ENCODE results near the gene EPYC.

The EPYC gene

DNA sequence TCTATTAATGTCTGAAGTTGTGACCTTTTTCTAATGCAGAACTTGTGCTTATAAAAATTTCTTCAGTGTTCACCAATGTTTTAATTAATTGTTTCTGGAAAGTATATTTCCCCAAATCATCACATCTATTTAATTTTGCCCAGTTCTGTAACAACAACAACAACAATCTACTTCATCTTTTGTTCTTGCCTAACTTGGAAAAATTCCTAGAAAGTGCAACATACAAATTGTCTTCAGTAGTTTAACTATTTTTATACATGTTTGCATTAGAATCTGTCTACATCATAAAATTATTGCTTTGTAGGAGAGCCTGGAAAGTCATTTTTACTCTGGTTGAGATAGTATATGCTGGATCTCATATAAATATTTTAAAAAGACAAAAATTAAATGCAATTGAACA is 88.3 kb downstream of the EPYC start:
- Histone ChIP-seq H3K27ac (ENCODE audit: low read length) (no peak overlapping the region), H3K27me3 (ENCODE audit: control insufficient read depth in 1 of 2, insufficient read depth in 2 of 2, low read length in 2 of 2) (no peaks in the 10 kb centered on the region), H3K4me3 (ENCODE audit: low read length in 2 of 2) (no peak overlapping the region), H3K9me3 (ENCODE audit: control insufficient read depth in 2 of 2, low read length in 2 of 2) (no peaks in the 10 kb centered on the region), H3K4me1 (ENCODE audit: control insufficient read depth, insufficient read depth, low read length) (no peaks in the 10 kb centered on the region), H3K9ac (ENCODE audit: low read length in 2 of 2) (no peak overlapping the region), H3K36me3 (ENCODE audit: control insufficient read depth in 2 of 2, insufficient read depth in 2 of 2, low read length in 2 of 2) (no peaks in the 10 kb centered on the region)

DNA sequence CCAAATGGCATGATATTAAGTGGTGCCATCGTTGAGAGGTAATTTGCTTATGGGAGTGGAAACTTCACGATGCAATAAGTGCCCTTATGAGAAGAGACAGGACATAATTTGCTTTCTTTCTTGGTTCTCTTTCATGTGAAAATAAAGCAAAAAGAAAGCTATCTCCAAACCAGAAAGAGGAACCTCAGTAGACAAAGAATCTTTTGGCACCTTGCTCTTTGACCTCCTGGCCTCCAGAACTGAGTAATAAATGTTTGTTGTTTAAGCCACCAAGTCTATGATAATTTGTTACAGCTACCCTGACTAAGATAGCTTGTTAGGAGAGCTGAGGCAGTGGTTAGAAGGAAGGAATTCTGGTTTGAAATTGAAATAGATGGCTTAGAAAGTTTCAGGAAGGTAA is 89.4 kb downstream of the EPYC start:
- no peaks in the 10 kb centered on the region for H3K9me3 ChIP-seq (ENCODE audit: control insufficient read depth in 2 of 2, low read length in 2 of 2)
- H3K36me3 ChIP-seq (ENCODE audit: control insufficient read depth in 2 of 2, insufficient read depth in 2 of 2, low read length in 2 of 2) = no peaks in the 10 kb centered on the region
- H3K27ac ChIP-seq (ENCODE audit: low read length) = no peak overlapping the region
- H3K9ac ChIP-seq (ENCODE audit: low read length in 2 of 2) = no peak overlapping the region
- H3K4me1 ChIP-seq (ENCODE audit: control insufficient read depth, insufficient read depth, low read length) = no peaks in the 10 kb centered on the region
- H3K27me3 ChIP-seq (ENCODE audit: control insufficient read depth in 1 of 2, insufficient read depth in 2 of 2, low read length in 2 of 2) = no peaks in the 10 kb centered on the region
- no peak overlapping the region for H3K4me3 ChIP-seq (ENCODE audit: low read length in 2 of 2)

Measured in stomach smooth muscle (tissue), 2 donors.